OCI-LY3 (cell line): ENCODE measurements around the gene TMEM213.

Experiments
- EZH2phosphoT487 ChIP-seq: fragments of 200-600 bp; shearing (Covaris generic); IDR thresholded peaks from 2 replicates; pipeline ENCODE4 v1.6.1; 2018; ENCODE audit warnings: antibody characterized with exemption, mixed run types, low read depth
- TF ChIP-seq, protein P1 (sequence below): fragments of 200-600, 300-600 bp; sonication (generic); IDR thresholded peaks from 2 replicates; pipeline ENCODE4 v1.5.1; 2014; ENCODE audit warnings: antibody characterized with exemption, low read length, low read depth

- TF ChIP-seq, protein P1, sequence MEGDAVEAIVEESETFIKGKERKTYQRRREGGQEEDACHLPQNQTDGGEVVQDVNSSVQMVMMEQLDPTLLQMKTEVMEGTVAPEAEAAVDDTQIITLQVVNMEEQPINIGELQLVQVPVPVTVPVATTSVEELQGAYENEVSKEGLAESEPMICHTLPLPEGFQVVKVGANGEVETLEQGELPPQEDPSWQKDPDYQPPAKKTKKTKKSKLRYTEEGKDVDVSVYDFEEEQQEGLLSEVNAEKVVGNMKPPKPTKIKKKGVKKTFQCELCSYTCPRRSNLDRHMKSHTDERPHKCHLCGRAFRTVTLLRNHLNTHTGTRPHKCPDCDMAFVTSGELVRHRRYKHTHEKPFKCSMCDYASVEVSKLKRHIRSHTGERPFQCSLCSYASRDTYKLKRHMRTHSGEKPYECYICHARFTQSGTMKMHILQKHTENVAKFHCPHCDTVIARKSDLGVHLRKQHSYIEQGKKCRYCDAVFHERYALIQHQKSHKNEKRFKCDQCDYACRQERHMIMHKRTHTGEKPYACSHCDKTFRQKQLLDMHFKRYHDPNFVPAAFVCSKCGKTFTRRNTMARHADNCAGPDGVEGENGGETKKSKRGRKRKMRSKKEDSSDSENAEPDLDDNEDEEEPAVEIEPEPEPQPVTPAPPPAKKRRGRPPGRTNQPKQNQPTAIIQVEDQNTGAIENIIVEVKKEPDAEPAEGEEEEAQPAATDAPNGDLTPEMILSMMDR = no peak
- no peak for TF ChIP-seq EZH2phosphoT487
These were observed 41.8 kb upstream of the TMEM213 start for GRCh38 chr7:138755842-138756590.
